Activated naive CD8-positive, alpha-beta T cell treated with anti-CD3 and anti-CD28 coated beads, Interleukin-2, amount 10 ng/mL, durations not matched to agents 7 days and 5 days (primary cell): ENCODE results near the gene PRLR. TPM values are rescaled to one million over a fixed set of nuclear protein-coding genes. Genes with fewer than 3 reads are reported as not detected.

Experiments
- ATAC-seq: fragments of 150-1000 bp; cut with Tn5 transposase; one replicate; pipeline ENCODE4 v1.10.0; 2021; ENCODE audit warnings: low read depth, moderate library complexity
- POLR2A ChIA-PET: fragments of 350-600 bp; sonication (Branson Sonifier 250); formaldehyde crosslinking; loops from one replicate; lab custom pipeline; 2021; ENCODE audit warnings: antibody characterized with exemption; lab: Charles Lee
- DNase-seq: peaks from one replicate; pipeline ENCODE4 v3.0.0; 2021
- H3K27ac Mint-ChIP-seq: one replicate; pipeline ENCODE4 v1.8.0; 2022; ENCODE audit warnings: mild to moderate bottlenecking, mixed read lengths
- H3K27me3 Mint-ChIP-seq: one replicate; pipeline ENCODE4 v1.8.0; 2022; ENCODE audit warnings: mild to moderate bottlenecking, moderate library complexity, mixed read lengths
- H3K36me3 Mint-ChIP-seq: one replicate; pipeline ENCODE4 v1.8.0; 2021; ENCODE audit warnings: mild to moderate bottlenecking, mixed read lengths
- H3K4me1 Mint-ChIP-seq: one replicate; pipeline ENCODE4 v1.8.0; 2021; ENCODE audit warnings: mixed read lengths
- H3K4me3 Mint-ChIP-seq: one replicate; pipeline ENCODE4 v1.8.0; 2022; ENCODE audit warnings: mild to moderate bottlenecking, moderate library complexity, mixed read lengths
- H3K9me3 Mint-ChIP-seq: one replicate; pipeline ENCODE4 v1.8.0; 2021; ENCODE audit warnings: mixed read lengths
- total RNA-seq, 2 experiments: library from RNA; stranded (reverse); gene quantifications; one replicate each; pipeline ENCODE4 v1.2.3, GENCODE V29; 2021

Gene PRLR
- total RNA-seq, 2 experiments from 2014 or later = not detected

GRCh38 chr5:35004200-35004599, 226.1 kb downstream of the PRLR start:
- Mint-ChIP-seq H3K4me3 (no peak overlapping the region), H3K36me3 (no peaks in the 10 kb centered on the region), H3K4me1 (no peaks in the 10 kb centered on the region), H3K27ac (no peak overlapping the region), H3K9me3 (no peaks in the 10 kb centered on the region), H3K27me3 (peaks cover 10% of the 10 kb centered on the region)
- no peak for DNase-seq
- no peak for ATAC-seq
- POLR2A ChIA-PET = no interaction called here

DNA sequence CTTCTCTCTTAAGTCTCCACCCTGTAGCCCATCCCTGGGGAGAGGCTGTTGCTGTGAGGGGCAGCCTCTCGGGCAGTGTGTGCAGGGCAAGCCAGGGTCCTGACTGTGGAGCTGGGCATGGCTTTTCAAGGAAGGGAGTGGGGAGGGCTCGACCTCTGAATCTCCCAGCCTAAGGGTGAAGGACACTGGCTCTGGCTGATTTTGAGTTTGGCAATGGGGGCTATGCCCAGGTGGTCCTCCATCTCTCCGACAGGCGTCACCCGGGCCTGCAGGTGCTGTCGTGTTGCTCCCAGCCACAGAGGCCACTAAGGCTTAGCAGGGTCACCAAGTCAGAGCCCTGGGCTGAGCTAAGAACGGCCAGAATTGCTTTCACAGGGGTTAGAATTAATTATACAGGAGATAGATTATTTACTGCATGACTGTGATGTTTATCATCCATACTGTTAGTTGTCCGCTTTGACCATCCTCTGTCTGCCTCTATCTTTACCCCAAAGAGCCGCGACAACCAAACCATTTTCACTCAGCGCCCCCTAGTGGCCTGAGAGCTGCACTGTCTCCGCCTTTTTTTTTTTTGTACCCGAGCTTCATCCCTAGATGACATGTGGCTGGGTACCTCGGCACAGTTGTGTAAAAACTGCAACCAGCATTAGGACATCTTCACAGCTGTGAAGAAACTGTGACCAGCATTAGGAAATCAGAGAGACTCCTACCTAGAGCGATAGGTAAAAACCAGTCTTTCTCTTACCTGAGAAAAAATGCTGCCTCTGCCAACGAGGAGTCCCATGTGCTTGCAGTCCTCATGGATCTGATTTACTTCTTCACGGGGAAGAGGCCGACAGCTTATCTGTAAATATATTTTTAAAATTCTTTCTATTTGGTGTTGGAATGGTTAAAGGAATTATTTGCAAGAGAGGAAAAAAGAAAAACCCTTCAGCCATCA, 227.0 kb downstream of the PRLR start:
- ATAC-seq = no peak
- POLR2A ChIA-PET = no interaction called here

DNA sequence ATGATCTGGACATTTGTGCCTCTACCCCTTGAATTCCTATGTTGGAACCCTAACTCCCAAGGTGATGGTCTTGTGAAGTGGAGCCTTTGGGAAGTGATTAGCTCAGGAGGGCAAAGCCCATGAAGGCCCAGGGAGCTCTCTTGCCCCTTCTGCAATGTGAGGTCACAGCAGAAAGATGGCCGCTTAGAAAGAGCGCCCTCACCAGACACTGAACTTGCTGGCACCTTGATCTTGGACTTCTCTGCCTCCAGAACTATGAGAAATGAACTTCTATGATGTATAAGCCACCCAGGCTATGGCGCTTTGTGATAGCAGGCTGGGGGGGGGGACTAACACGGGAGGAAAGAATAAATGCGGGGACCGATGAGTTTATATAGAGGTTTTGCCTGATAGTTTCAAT, 227.8 kb downstream of the PRLR start:
- peaks cover 10% of the 10 kb centered on the region for H3K27me3 Mint-ChIP-seq
- H3K4me1 Mint-ChIP-seq = no peaks in the 10 kb centered on the region
- H3K9me3 Mint-ChIP-seq = no peaks in the 10 kb centered on the region
- no peak overlapping the region for H3K27ac Mint-ChIP-seq
- H3K4me3 Mint-ChIP-seq = no peak overlapping the region
- no peak for DNase-seq
- POLR2A ChIA-PET = interaction anchor here (0.7 kb wide), 1 partner anchor 87 kb away, joined by 3 read pairs; the partner anchor contains the start of genes BRIX1 and RAD1
- no peaks in the 10 kb centered on the region for H3K36me3 Mint-ChIP-seq
- ATAC-seq = no peak

More for the DNA sequence above, 227.0 kb downstream of the PRLR start:
- Mint-ChIP-seq H3K36me3 (no peaks in the 10 kb centered on the region), H3K9me3 (no peaks in the 10 kb centered on the region), H3K27ac (no peak overlapping the region), H3K27me3 (peaks cover 13% of the 10 kb centered on the region), H3K4me1 (no peaks in the 10 kb centered on the region), H3K4me3 (no peak overlapping the region)
- peak; percentile 57 for DNase-seq

DNA sequence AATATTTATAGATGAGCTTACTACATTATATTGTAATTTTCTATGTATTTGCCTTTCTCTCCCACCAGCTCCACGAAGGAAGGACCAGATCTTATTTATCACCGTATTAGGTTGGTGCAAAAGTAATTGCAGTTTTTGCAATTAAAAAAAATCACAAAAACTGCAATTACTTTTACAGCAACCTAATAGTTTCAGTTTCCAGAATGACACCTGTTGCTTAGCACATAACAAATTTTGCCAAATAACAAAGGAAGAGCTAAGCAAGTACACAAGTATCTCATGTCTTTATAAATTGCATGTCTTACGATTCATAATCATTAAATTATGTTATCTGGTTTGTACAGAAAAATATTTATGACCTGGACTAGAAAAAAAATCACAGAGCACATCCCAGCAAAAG, 228.4 kb downstream of the PRLR start:
- POLR2A ChIA-PET = interaction anchor here (0.7 kb wide), 1 partner anchor 86 kb away, joined by 3 read pairs; the partner anchor contains the start of genes BRIX1 and RAD1
- H3K27ac Mint-ChIP-seq = no peak overlapping the region
- no peaks in the 10 kb centered on the region for H3K4me1 Mint-ChIP-seq
- DNase-seq (no peak), ATAC-seq (no peak)
- H3K9me3 Mint-ChIP-seq = no peaks in the 10 kb centered on the region
- H3K36me3 Mint-ChIP-seq = no peaks in the 10 kb centered on the region
- peaks cover 10% of the 10 kb centered on the region for H3K27me3 Mint-ChIP-seq
- H3K4me3 Mint-ChIP-seq = no peak overlapping the region

Other genes starting within 250 kb of the PRLR start
- not detected for gene AGXT2, start 182.5 kb downstream of the PRLR start, total RNA-seq